K562 (cell line): ENCODE results near the gene GGPS1. TPM values are rescaled to one million over a fixed set of nuclear protein-coding genes. Genes with fewer than 3 reads are reported as not detected.

Experiments used
- ATAC-seq: fragments of 200-7000 bp; cut with Tn5 transposase; 3 replicates; pipeline ENCODE4 v1.9.1; 2020; ENCODE audit warnings: moderate library complexity
- BruUV-seq: library from RNA; stranded (reverse); fragments of 400-500 nt; replicated peaks from 2 replicates; lab custom pipeline; 2021; lab: Mats Ljungman, UMichigan
- CTCF ChIA-PET: fragments of 300-600 bp; formaldehyde crosslinking; extraction: SDS; loops from one replicate; lab custom pipeline; 2021; ENCODE audit warnings: low intra/inter-chr PET ratio; lab: Yijun Ruan, JAX
- POLR2A ChIA-PET: fragments of 300-600, 350-650 bp; sonication (Branson Sonifier 250); formaldehyde crosslinking; extraction: SDS; loops from one replicate; lab custom pipeline; 2021; ENCODE audit warnings: antibody characterized with exemption, inconsistent platforms; lab: Yijun Ruan, JAX
- DNase-seq, 4 experiments: peaks; one replicate each; pipeline versions ENCODE4 v3.0.0 to v3.0.0-alpha.2; 2011 to 2018; ENCODE audit warnings: low spot score in 3 of 4, mixed read lengths in 3 of 4; ENCODE audit errors: extremely low read depth in 1 of 4
- FAIRE-seq: peaks from 2 replicates; lab custom pipeline; 2011; peaks lifted over from hg19 to GRCh38; lab: Jason Lieb, UNC
- H2AFZ ChIP-seq: 2 replicates; pipeline ENCODE4 v1.6.0; 2011; ENCODE audit warnings: low read depth, low read length, control low read depth, inconsistent platforms
- H3K27ac ChIP-seq: fragments of 200-600 bp; 3 replicates; pipeline ENCODE4 v1.8.0; 2011; ENCODE audit warnings: low read depth, mild to moderate bottlenecking, control low read depth, inconsistent platforms, low read length, moderate library complexity, mixed read lengths; ENCODE audit errors: extremely low read depth
- H3K27me3 ChIP-seq, 2 experiments: fragments of 300-600 bp in 1 of 2; 2 replicates in 1 of 2; 3 replicates in 1 of 2; pipeline versions ENCODE4 v1.6.0 to v1.8.0; 2011; ENCODE audit warnings: inconsistent platforms in 2 of 2, low read length in 2 of 2, mild to moderate bottlenecking in 1 of 2, mixed read lengths in 1 of 2, moderate library complexity in 1 of 2; ENCODE audit not compliant: control insufficient read depth in 2 of 2, insufficient read depth in 2 of 2
- H3K36me3 ChIP-seq: fragments of 300-600 bp; 3 replicates; pipeline ENCODE4 v1.8.0; 2011; ENCODE audit warnings: mild to moderate bottlenecking, low read length, inconsistent platforms; ENCODE audit not compliant: control insufficient read depth, insufficient read depth
- H3K4me1 ChIP-seq, 2 experiments: fragments of 200-600 bp in 1 of 2; replicated peaks in 1 of 2; 2 replicates in 1 of 2; 3 replicates in 1 of 2; pipeline versions ENCODE4 v1.5.1 to v1.8.0; 2011; ENCODE audit warnings: inconsistent platforms in 2 of 2, low read length in 2 of 2, mild to moderate bottlenecking in 1 of 2, mixed read lengths in 1 of 2, moderate library complexity in 1 of 2; ENCODE audit not compliant: control insufficient read depth in 2 of 2, insufficient read depth in 2 of 2
- H3K4me2 ChIP-seq: 2 replicates; pipeline ENCODE4 v1.6.1; 2011; ENCODE audit warnings: low read length, control low read depth, inconsistent platforms, mixed read lengths; ENCODE audit not compliant: insufficient read depth
- H3K4me3 ChIP-seq: fragments of 200-600 bp; sonication (generic), shearing (Covaris generic); 2 replicates; pipeline ENCODE4 v1.5.1; 2016; ENCODE audit warnings: control low read depth, inconsistent platforms
- H3K79me2 ChIP-seq: fragments of 200-600 bp; 3 replicates; pipeline ENCODE4 v1.8.0; 2011; ENCODE audit warnings: low read length, inconsistent platforms; ENCODE audit not compliant: control insufficient read depth, insufficient read depth
- H3K9ac ChIP-seq, 2 experiments: 2 replicates each; pipeline versions ENCODE4 v1.6.0 to v1.6.1; 2011; ENCODE audit warnings: low read depth in 2 of 2, low read length in 2 of 2, control low read depth in 1 of 2, inconsistent platforms in 1 of 2, mild to moderate bottlenecking in 1 of 2, mixed read lengths in 1 of 2; ENCODE audit not compliant: insufficient read depth in 1 of 2
- H3K9me1 ChIP-seq: one replicate; pipeline ENCODE4 v1.6.0; 2011; ENCODE audit warnings: inconsistent platforms, mild to moderate bottlenecking, low read length, moderate library complexity; ENCODE audit not compliant: control insufficient read depth, insufficient read depth
- H3K9me3 ChIP-seq: replicated peaks from 2 replicates; pipeline ENCODE4 v1.5.1; 2011; ENCODE audit warnings: low read depth, low read length, inconsistent platforms; ENCODE audit not compliant: control insufficient read depth, insufficient read depth
- H4K20me1 ChIP-seq: replicated peaks from 2 replicates; pipeline ENCODE4 v1.6.1; 2011; ENCODE audit warnings: low read length, inconsistent platforms, mixed read lengths; ENCODE audit not compliant: control insufficient read depth, insufficient read depth
- LEF1 ChIP-seq: fragments of 450-650 bp; IDR thresholded peaks from 2 replicates; pipeline ENCODE4 v1.6.1; 2016; ENCODE audit warnings: mild to moderate bottlenecking
- RAD51 ChIP-seq: fragments of 450-650 bp; IDR thresholded peaks from 2 replicates; pipeline ENCODE4 v1.7.1; 2016; ENCODE audit warnings: low read depth, mild to moderate bottlenecking, borderline replicate concordance
- TFE3 ChIP-seq: fragments of 450-650 bp; formaldehyde crosslinking; IDR thresholded peaks from 2 replicates; pipeline ENCODE4 v1.4.0; 2020; ENCODE audit warnings: mild to moderate bottlenecking, mixed read lengths
- THRAP3 ChIP-seq: fragments of 450-650 bp; IDR thresholded peaks from 2 replicates; pipeline ENCODE4 v1.6.1; 2016; ENCODE audit warnings: mild to moderate bottlenecking, inconsistent platforms, borderline replicate concordance
- TOE1 ChIP-seq, 2 experiments: fragments of 450-650 bp in 1 of 2; sonication (generic) in 1 of 2; formaldehyde crosslinking in 1 of 2; IDR thresholded peaks; 2 replicates each; pipeline versions ENCODE4 v1.7.1 to v1.8.0; 2016 to 2022; ENCODE audit warnings: borderline replicate concordance in 2 of 2, mild to moderate bottlenecking in 2 of 2, antibody characterized with exemption in 1 of 2, inconsistent platforms in 1 of 2, low read depth in 1 of 2, missing genetic modification reagents in 1 of 2, moderate library complexity in 1 of 2
- ZBTB12 ChIP-seq: fragments of 250-450 bp; sonication (Bioruptor Pico); IDR thresholded peaks from 2 replicates; pipeline ENCODE4 v1.4.0; 2020
- ZBTB40 ChIP-seq, 2 experiments: fragments of 450-650 bp in 1 of 2; sonication (generic) in 1 of 2; formaldehyde crosslinking in 1 of 2; IDR thresholded peaks; 2 replicates each; pipeline versions ENCODE4 v1.7.1 to v1.9.0; 2016 to 2022; ENCODE audit warnings: inconsistent platforms in 1 of 2, mild to moderate bottlenecking in 1 of 2, missing genetic modification reagents in 1 of 2
- ZNF316 ChIP-seq: fragments of 450-650 bp; IDR thresholded peaks from 2 replicates; pipeline ENCODE4 v1.6.1; 2016
- WGBS: fragments of 100-300 bp; shearing (Covaris generic); methylation state at CpG from one replicate; pipeline ENCODE4 v1.1.6; 2016; ENCODE audit warnings: low coverage, mixed read lengths; ENCODE audit not compliant: insufficient coverage; ENCODE audit errors: missing lambda C conversion rate; 5-methylcytosine and 5-hydroxymethylcytosine counted together
- in situ Hi-C: fragments of 300-500 bp; cut with MboI; formaldehyde crosslinking; loops from 4 replicates; pipeline ENCODE4 v1.15.0; 2018; ENCODE audit warnings: inconsistent platforms, mixed read lengths
- intact Hi-C: fragments of 100-400 bp; cut with micrococcal nuclease; formaldehyde crosslinking; loops from 2 replicates; pipeline ENCODE4 v1.14.2; 2022
- polyA plus RNA-seq, 8 experiments: library from polyadenylated mRNA; depleted of rRNA in 4 of 8; stranded (reverse) in 5 of 8; unstranded in 3 of 8; fragments of >200 nt; fragmentation: Nextera tagmentation in 2 of 8; fragmentation: Illumina TruSeq in 1 of 8; extraction: Ambion mirVana in 2 of 8; extraction: Trizol in 1 of 8; gene quantifications; 2 replicates each; pipeline versions ENCODE4 v1.2.1 to v1.2.3, GENCODE V29; 2011 to 2014; ENCODE audit warnings: inconsistent platforms in 1 of 8, missing spikeins in 1 of 8
- total RNA-seq, 7 experiments: library from RNA; depleted of rRNA in 6 of 7; stranded (reverse); fragments of >200 nt in 6 of 7; fragmentation: Illumina TruSeq in 2 of 7; extraction: Trizol in 2 of 7; gene quantifications; 2 replicates each; pipeline versions ENCODE4 v1.2.1 to v1.2.3, GENCODE V29; 2011 to 2021; ENCODE audit warnings: low replicate concordance in 1 of 7

GGPS1 gene
- total and polyA plus RNA-seq, 9 of the 15 experiments (the other 6 are each of a cell fraction or from before 2014, with no cell fraction given) = 18.8 to 104 (median 56.3) TPM

GRCh38 chr1:235330918-235331285, 2.5 kb downstream of the GGPS1 start:
- Histone ChIP-seq H3K9me1 (no peaks in the 10 kb centered on the region), H3K79me2 (peaks cover 91% of the 10 kb centered on the region), H3K4me1 (peaks cover 11 to 13% of the 10 kb centered on the region in 2 experiments; a peak in 3 of 5 replicates), H2AFZ (0 out of 2 replicates have a peak overlapping the region, but pooled peaks have one; percentile 41), H3K36me3 (peaks cover 32% of the 10 kb centered on the region), H3K9ac (peak overlapping the region in 1 of 2 experiments; percentile 92; a peak in 3 of 4 replicates), H3K27ac (peak overlapping the region; percentile 97; the same call in 2 of the 3 replicates), H4K20me1 (no peaks in the 10 kb centered on the region), H3K4me3 (peak overlapping the region; percentile 82), H3K27me3 (no peaks in the 10 kb centered on the region), H3K4me2 (peak overlapping the region; percentile 98), H3K9me3 (no peaks in the 10 kb centered on the region)
- intact Hi-C loops (no loop called here), in situ Hi-C loops (no loop called here)
- no peak for ATAC-seq
- CTCF ChIA-PET = no interaction called here
- POLR2A ChIA-PET = interaction anchor here (0.6 to 1.7 kb wide), 5 partner anchors 9 to 84 kb away, joined by 3 to 4 read pairs (median 4); no protein-coding TSS in a partner anchor
- BruUV-seq = no TSS peak
- whole genome bisulfite sequencing = 27% methylated on average over 5 of the region's 5 CpGs
- FAIRE-seq = no peak
- DNase-seq = no peak
- peak; percentile 81 for TF ChIP-seq RAD51
- 0 out of 2 replicates have a peak, but pooled peaks have one; percentile 0 for TF ChIP-seq ZBTB40 (IDR thresholded peaks at IDR 0.05)
- TF ChIP-seq ZBTB40 (CRISPR knock-in tag; IDR thresholded peaks at IDR 0.05) = no peak
- TF ChIP-seq ZBTB12 (CRISPR knock-in tag) = no peak
- TF ChIP-seq TOE1 (IDR thresholded peaks at IDR 0.05; ENCODE audit: borderline replicate concordance) = peak; percentile 54; the same call in 1 of the 2 replicates
- no peak for TF ChIP-seq TOE1 (CRISPR knock-in tag; IDR thresholded peaks at IDR 0.05; ENCODE audit: borderline replicate concordance, low read depth)
- peak; percentile 67 for TF ChIP-seq TFE3 (CRISPR knock-in tag)
- TF ChIP-seq ZNF316 = no peak
- TF ChIP-seq LEF1 = peak; percentile 50; the same call in 1 of the 2 replicates
- TF ChIP-seq THRAP3 = peak; percentile 32; the same call in 1 of the 2 replicates
